B cell (primary cell): ENCODE measurements around the gene IL36RN. TPM values are rescaled to one million over a fixed set of nuclear protein-coding genes. Genes with fewer than 3 reads are reported as not detected.

Experiments used
- ATAC-seq: fragments of 200-7000 bp; cut with Tn5 transposase; one replicate; pipeline ENCODE4 v1.10.0; 2021; ENCODE audit warnings: low read depth, mild to moderate bottlenecking, moderate number of reproducible peaks, moderate library complexity
- CTCF ChIA-PET: fragments of 350-600 bp; sonication (Branson Sonifier 250); formaldehyde crosslinking; loops from one replicate; lab custom pipeline; 2021; ENCODE audit warnings: antibody characterized with exemption, inconsistent platforms; lab: Charles Lee
- POLR2A ChIA-PET: fragments of 350-600 bp; sonication (Branson Sonifier 250); formaldehyde crosslinking; loops from one replicate; lab custom pipeline; 2021; ENCODE audit warnings: antibody characterized with exemption; lab: Charles Lee
- DNase-seq: peaks from one replicate; pipeline ENCODE4 v3.0.0; 2013
- H2AFZ ChIP-seq: 2 replicates; pipeline ENCODE4 v1.6.1; 2012; ENCODE audit warnings: mild to moderate bottlenecking, low read depth, low read length; ENCODE audit not compliant: insufficient read depth, poor library complexity, severe bottlenecking
- H3K27ac ChIP-seq, 2 donors: 1 replicate in 1 of 2; 2 replicates in 1 of 2; pipeline ENCODE4 v1.5.1; 2012 to 2013; ENCODE audit warnings: low read length in 2 of 2, mild to moderate bottlenecking in 2 of 2, moderate library complexity in 1 of 2
- H3K27me3 ChIP-seq, 4 experiments: fragments of 200-600 bp in 1 of 4; sonication (generic) in 1 of 4; replicated peaks in 1 of 4; 1 replicate in 2 of 4; 2 replicates in 2 of 4; pipeline versions ENCODE4 v1.6.1 to v1.7.0; 2013 to 2016; ENCODE audit warnings: low read length in 3 of 4, mild to moderate bottlenecking in 2 of 4, mixed read lengths in 1 of 4, moderate library complexity in 1 of 4; ENCODE audit not compliant: insufficient read depth in 4 of 4, control insufficient read depth in 3 of 4; ENCODE audit errors: control extremely low read depth in 1 of 4
- H3K36me3 ChIP-seq, 2 experiments: replicated peaks in 1 of 2; 1 replicate in 1 of 2; 2 replicates in 1 of 2; pipeline versions ENCODE4 v1.6.1 to v1.7.1; 2013; ENCODE audit warnings: low read length in 1 of 2; ENCODE audit not compliant: insufficient read depth in 2 of 2, control insufficient read depth in 1 of 2; ENCODE audit errors: control extremely low read depth in 1 of 2, extremely low read depth in 1 of 2
- H3K4me1 ChIP-seq, 2 donors: fragments of 200-600 bp in 1 of 2; sonication (generic) in 1 of 2; 1 replicate in 1 of 2; 2 replicates in 1 of 2; pipeline versions ENCODE4 v1.5.1 to v1.6.1; 2013 to 2017; ENCODE audit warnings: low read length in 2 of 2; ENCODE audit not compliant: control insufficient read depth in 2 of 2, insufficient read depth in 2 of 2
- H3K4me2 ChIP-seq: replicated peaks from 2 replicates; pipeline ENCODE3; 2012; ENCODE audit warnings: mild to moderate bottlenecking, low read depth, low read length; ENCODE audit not compliant: poor library complexity, severe bottlenecking
- H3K4me3 ChIP-seq, 5 experiments: fragments of 200-600 bp in 1 of 5; sonication (generic) in 1 of 5; 1 replicate in 3 of 5; 2 replicates in 2 of 5; pipeline versions ENCODE4 v1.5.1 to v1.7.0; 2011 to 2016; ENCODE audit warnings: low read length in 4 of 5, mild to moderate bottlenecking in 4 of 5, low read depth in 2 of 5, control low read depth in 1 of 5, moderate library complexity in 1 of 5; ENCODE audit not compliant: insufficient read depth in 1 of 5; ENCODE audit errors: control extremely low read depth in 1 of 5, extremely low read depth in 1 of 5
- H3K79me2 ChIP-seq: fragments of 200-600 bp; sonication (generic); one replicate; pipeline ENCODE4 v1.6.0; 2016; ENCODE audit warnings: low read length; ENCODE audit not compliant: control insufficient read depth, insufficient read depth
- H3K9ac ChIP-seq: fragments of 200-600 bp; sonication (generic); 2 replicates; pipeline ENCODE4 v1.6.1; 2017; ENCODE audit warnings: mild to moderate bottlenecking, low read length, moderate library complexity
- H3K9me3 ChIP-seq, 3 donors: one replicate each; pipeline versions ENCODE4 v1.6.1 to v1.7.1; 2013; ENCODE audit warnings: low read length in 2 of 3; ENCODE audit not compliant: control insufficient read depth in 2 of 3, insufficient read depth in 1 of 3; ENCODE audit errors: control extremely low read depth in 1 of 3
- H4K20me1 ChIP-seq: 2 replicates; pipeline ENCODE4 v1.6.0; 2012; ENCODE audit warnings: mild to moderate bottlenecking, low read length; ENCODE audit not compliant: insufficient read depth, control insufficient read depth, poor library complexity, severe bottlenecking
- H3K27ac Mint-ChIP-seq: one replicate; pipeline ENCODE4 v1.8.0; 2021; ENCODE audit warnings: mixed read lengths
- H3K27me3 Mint-ChIP-seq: one replicate; pipeline ENCODE4 v1.8.0; 2021; ENCODE audit warnings: mixed read lengths
- H3K4me1 Mint-ChIP-seq: one replicate; pipeline ENCODE4 v1.8.0; 2021; ENCODE audit warnings: mixed read lengths
- H3K4me3 Mint-ChIP-seq: one replicate; pipeline ENCODE4 v1.8.0; 2021; ENCODE audit warnings: mixed read lengths
- H3K9me3 Mint-ChIP-seq: one replicate; pipeline ENCODE4 v1.8.0; 2022; ENCODE audit warnings: mixed read lengths; ENCODE audit not compliant: insufficient read depth
- EZH2 ChIP-seq: IDR thresholded peaks from 2 replicates; pipeline ENCODE4 v1.6.1; 2012; ENCODE audit warnings: borderline replicate concordance, low read depth, mild to moderate bottlenecking, moderate library complexity, low read length; ENCODE audit not compliant: insufficient read depth, poor library complexity, severe bottlenecking
- WGBS: methylation state at CpG from one replicate; pipeline ENCODE4 v1.1.5; 2013; ENCODE audit warnings: missing lambda C conversion rate; ENCODE audit not compliant: insufficient coverage; 5-methylcytosine and 5-hydroxymethylcytosine counted together
- intact Hi-C: fragments of 100-400 bp; cut with micrococcal nuclease; formaldehyde crosslinking; loops from one replicate; pipeline ENCODE4 v1.10.0; 2022
- polyA plus RNA-seq: library from polyadenylated mRNA; depleted of rRNA; stranded (reverse); fragments of >200 nt; gene quantifications from 2 replicates; pipeline ENCODE4 v1.2.3, GENCODE V29; 2012
- total RNA-seq, 2 donors: library from RNA; stranded (reverse); fragments of 120-200 nt in 1 of 2; gene quantifications; 1 replicate in 1 of 2; 2 replicates in 1 of 2; pipeline versions ENCODE4 v1.2.3 to v1.2.4, GENCODE V29; 2013 to 2022
- TF ChIP-seq, protein P1 (sequence below): fragments of 200-600 bp; IDR thresholded peaks from one replicate; pipeline ENCODE4 v1.8.0; 2022; ENCODE audit warnings: antibody characterized with exemption, mild to moderate bottlenecking

Gene IL36RN
- total and polyA plus RNA-seq, 2 donors (not counting 1 experiment from before 2014, with no cell fraction given) = not detected

DNA sequence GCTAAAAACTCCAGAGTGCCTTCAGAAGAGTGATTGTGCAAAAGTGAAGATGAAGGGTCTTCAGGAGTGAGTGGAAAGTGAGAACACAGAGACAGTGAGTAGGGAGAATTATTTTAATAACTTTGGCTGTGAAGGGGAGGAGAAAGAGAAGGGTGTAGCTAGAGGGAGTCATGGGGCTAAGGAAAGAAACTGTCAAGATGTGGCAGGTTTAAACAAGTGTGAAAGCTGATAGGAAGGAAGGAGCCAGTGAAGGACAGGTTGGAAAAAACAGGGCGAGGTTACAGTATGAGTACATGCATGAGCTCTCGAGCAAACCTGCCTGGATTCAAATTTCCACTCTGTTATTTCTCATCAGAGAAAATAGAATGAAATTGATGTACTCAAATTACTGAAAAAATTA lies 26.5 kb downstream of the IL36RN start:
- Mint-ChIP-seq H3K27me3 (peaks cover 15% of the 10 kb centered on the region), H3K4me3 (no peak overlapping the region), H3K4me1 (peaks cover 2% of the 10 kb centered on the region), H3K27ac (no peak overlapping the region), H3K9me3 (no peaks in the 10 kb centered on the region)
- Histone ChIP-seq H2AFZ (no peak overlapping the region), H3K4me1 (peaks cover 11 to 17% of the 10 kb centered on the region in 2 donors), H3K27ac (no peak overlapping the region), H4K20me1 (no peaks in the 10 kb centered on the region), H3K27me3 (peaks cover 0 to 12% (median 3%) of the 10 kb centered on the region in 4 experiments), H3K79me2 (no peaks in the 10 kb centered on the region), H3K9me3 (peaks cover 0 to 3% (median 0%) of the 10 kb centered on the region in 3 donors), H3K4me2 (no peak overlapping the region), H3K36me3 (no peaks in the 10 kb centered on the region), H3K4me3 (no peak overlapping the region), H3K9ac (no peak overlapping the region)
- intact Hi-C loops = no loop called here
- POLR2A ChIA-PET = no interaction called here
- ATAC-seq = no peak
- CTCF ChIA-PET = interaction anchor here (0.9 to 2.4 kb wide), 4 partner anchors 9 to 53 kb away, joined by 3 to 8 read pairs (median 4); no protein-coding TSS in a partner anchor
- DNase-seq = no peak
- TF ChIP-seq, protein P1, sequence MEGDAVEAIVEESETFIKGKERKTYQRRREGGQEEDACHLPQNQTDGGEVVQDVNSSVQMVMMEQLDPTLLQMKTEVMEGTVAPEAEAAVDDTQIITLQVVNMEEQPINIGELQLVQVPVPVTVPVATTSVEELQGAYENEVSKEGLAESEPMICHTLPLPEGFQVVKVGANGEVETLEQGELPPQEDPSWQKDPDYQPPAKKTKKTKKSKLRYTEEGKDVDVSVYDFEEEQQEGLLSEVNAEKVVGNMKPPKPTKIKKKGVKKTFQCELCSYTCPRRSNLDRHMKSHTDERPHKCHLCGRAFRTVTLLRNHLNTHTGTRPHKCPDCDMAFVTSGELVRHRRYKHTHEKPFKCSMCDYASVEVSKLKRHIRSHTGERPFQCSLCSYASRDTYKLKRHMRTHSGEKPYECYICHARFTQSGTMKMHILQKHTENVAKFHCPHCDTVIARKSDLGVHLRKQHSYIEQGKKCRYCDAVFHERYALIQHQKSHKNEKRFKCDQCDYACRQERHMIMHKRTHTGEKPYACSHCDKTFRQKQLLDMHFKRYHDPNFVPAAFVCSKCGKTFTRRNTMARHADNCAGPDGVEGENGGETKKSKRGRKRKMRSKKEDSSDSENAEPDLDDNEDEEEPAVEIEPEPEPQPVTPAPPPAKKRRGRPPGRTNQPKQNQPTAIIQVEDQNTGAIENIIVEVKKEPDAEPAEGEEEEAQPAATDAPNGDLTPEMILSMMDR = no peak
- TF ChIP-seq EZH2 = no peak
- 80% methylated on average over 1 of the region's 2 CpGs for WGBS

DNA sequence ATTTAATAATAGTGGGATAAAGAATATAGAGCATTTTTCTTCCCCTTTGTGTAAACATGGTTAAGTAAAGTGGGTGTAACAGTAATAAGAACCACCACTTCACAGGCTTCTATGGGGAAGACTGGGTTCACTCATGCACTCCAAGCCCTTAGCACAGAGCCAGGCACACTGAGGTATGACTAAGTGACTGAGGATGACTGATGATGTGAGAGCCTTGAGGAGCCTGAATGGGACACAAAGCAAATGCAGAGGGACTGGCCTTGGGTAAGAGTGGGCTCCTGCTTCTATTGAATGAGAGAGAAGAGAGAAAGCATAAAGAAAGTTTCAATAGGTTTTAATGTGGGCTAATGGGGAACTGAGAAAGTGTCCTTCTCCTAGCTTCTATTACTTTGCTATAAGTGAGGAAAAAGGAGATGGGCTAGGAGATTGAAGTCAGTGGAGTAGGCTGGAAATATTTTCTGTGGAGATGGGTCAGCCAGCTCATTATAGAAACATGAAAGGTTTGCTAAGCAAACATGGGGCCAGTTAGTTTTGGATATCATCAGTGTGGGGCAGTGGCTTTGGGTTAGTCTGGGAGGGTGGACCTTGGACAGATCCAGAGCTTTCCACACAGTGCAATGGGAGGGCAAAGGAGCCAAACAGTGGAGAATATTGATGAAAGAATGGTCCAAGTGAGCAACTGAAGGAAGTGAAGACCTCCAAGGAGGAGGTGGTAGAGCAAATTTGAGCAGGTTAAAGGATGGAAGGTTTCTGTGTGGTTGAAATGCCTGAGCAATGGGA lies 29.4 kb downstream of the IL36RN start:
- H3K4me3 Mint-ChIP-seq = no peak overlapping the region

More for the DNA sequence above, 29.4 kb downstream of the IL36RN start:
- CTCF ChIA-PET = interaction anchor here (0.7 to 3.0 kb wide), 4 partner anchors 8 to 50 kb away, joined by 3 to 16 read pairs (median 4); partner anchors contain the start of gene IL1F10
- Histone ChIP-seq H2AFZ (no peak overlapping the region), H3K4me1 (peaks cover 11 to 18% of the 10 kb centered on the region in 2 donors), H3K27me3 (peaks cover 0 to 3% (median under 1%) of the 10 kb centered on the region in 4 experiments), H3K36me3 (no peaks in the 10 kb centered on the region), H3K27ac (no peak overlapping the region), H4K20me1 (no peaks in the 10 kb centered on the region), H3K4me2 (no peak overlapping the region), H3K4me3 (no peak overlapping the region), H3K9ac (no peak overlapping the region), H3K9me3 (peaks cover 0 to 3% (median 0%) of the 10 kb centered on the region in 3 donors), H3K79me2 (no peaks in the 10 kb centered on the region)
- TF ChIP-seq, protein P1 = no peak
- TF ChIP-seq EZH2 = no peak
- DNase-seq (no peak), ATAC-seq (no peak)
- Mint-ChIP-seq H3K4me1 (peaks cover under 1% of the 10 kb centered on the region), H3K27ac (no peak overlapping the region), H3K27me3 (peaks cover 11% of the 10 kb centered on the region), H3K9me3 (no peaks in the 10 kb centered on the region)
- POLR2A ChIA-PET = no interaction called here
- intact Hi-C loops = no loop called here
